HG03571 (cell line): Measurements from ENCODE around the gene ZNF608.

ENCODE experiments used
- ATAC-seq: cut with Tn5 transposase; IDR thresholded peaks from one replicate; pipeline ENCODE4 v1.9.1; 2021; ENCODE audit not compliant: unreplicated experiment

Gene ZNF608

GRCh38 chr5:124754206-124754927, 7.9 kb upstream of the ZNF608 start:
- ATAC-seq = no peak

GRCh38 chr5:124752854-124753720, 6.6 kb upstream of the ZNF608 start:
- ATAC-seq = no peak

DNA sequence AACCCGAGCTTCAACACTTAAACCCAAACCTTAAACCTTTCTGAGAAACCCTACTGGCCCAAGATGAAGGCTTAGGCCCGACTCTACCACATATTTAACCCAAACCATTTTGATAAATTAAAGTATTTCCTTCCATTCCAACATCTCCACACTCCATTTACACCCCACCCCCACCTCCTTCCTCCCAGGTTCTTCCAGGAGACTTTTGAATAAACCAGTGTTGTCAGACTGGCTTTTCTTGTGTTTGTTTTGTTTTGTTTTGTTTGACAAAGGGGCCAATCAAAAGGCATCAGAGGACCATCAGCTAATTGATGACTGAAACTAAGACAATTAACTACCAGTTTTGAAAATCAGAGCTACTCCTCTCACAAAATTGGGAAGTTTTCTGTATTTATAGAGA, 4.6 kb upstream of the ZNF608 start:
- ATAC-seq = no peak

DNA sequence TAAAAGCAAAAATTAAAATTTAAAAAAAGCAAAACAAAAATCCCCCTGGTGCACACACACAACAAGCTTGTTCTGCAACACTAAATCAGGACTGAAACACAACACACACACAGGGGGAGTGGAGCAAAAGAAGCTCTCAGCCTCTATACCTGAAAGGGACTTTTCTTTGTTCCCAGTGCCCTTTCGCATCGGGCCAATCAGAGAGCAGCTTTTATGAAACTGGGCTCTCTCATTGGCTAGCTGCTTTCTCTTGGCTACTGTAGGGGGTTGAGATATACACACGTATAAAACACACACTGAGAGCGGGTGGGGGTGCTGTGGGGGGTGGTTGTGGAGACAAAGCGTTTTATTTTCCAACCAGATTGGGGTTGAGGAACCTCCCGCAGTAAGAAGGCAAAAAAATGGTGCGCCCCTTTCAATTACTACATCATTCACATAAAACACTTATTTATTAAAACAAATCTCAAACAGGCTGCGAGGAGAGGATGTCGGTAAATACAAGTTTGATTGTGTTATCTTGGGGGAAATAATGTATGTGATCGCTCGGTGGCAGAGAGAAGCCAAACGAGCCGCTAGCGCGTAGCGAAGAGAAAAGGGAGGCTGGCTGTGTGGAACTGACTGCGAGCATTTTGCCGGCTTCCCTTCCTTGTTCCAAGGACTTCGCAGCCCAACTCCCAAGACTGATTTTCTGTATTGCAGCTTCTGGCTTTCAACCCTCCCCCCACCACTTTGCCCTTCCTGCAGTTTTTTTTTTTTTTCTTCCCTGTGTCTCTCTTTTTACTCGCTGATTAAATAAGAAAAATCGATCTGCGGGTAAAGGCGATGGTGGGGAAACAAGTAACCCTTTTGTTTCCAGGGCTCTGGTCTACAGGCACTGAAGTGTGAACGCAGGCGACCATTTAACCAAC, 2.5 kb upstream of the ZNF608 start:
- ATAC-seq = peak; percentile 86

GRCh38 chr5:124747791-124748686, 1.6 kb upstream of the ZNF608 start:
- ATAC-seq = peak; percentile 50

DNA sequence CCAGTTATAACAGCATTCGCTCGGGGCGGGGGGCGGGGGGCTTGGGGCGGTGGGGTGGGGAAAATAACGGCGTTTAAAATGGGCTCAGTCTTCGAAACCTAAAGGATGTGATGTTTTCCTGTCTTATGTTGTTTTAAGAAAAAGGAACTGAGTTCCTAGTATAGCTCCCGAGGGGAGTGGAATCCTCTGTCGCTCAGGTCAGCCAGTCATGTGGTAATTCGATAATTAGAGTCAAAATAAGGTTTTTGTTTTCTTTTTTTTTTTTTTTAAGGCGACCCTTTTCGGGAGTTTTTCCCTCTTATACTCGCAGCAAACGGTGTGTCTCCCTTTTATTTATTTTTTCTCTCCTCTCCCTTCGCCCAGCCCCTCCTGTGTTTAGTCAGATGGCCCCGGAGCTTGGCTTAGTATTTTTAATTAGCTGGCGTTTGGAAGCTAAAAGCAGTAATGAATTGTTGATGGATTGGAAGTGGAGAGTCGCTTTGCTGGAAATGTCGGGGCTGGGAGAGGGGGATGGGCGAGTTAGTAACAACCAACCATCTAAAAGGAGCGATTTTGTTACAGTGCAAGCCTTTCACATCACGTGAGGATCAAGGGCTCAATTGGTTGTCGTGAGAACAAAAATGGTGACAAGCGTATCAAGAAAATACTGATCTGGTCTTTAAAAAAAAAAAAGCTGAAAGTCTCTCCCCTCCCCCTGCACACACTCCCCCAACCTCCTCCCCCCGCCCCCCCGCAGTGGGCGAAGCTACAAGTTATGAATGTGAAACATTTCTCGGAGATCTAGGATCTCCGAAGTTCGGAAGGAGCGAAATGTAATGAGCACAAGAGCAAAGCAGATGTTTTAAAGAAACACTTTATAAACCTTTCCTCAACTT, 714 bp upstream of the ZNF608 start:
- ATAC-seq = peak; percentile 21

DNA sequence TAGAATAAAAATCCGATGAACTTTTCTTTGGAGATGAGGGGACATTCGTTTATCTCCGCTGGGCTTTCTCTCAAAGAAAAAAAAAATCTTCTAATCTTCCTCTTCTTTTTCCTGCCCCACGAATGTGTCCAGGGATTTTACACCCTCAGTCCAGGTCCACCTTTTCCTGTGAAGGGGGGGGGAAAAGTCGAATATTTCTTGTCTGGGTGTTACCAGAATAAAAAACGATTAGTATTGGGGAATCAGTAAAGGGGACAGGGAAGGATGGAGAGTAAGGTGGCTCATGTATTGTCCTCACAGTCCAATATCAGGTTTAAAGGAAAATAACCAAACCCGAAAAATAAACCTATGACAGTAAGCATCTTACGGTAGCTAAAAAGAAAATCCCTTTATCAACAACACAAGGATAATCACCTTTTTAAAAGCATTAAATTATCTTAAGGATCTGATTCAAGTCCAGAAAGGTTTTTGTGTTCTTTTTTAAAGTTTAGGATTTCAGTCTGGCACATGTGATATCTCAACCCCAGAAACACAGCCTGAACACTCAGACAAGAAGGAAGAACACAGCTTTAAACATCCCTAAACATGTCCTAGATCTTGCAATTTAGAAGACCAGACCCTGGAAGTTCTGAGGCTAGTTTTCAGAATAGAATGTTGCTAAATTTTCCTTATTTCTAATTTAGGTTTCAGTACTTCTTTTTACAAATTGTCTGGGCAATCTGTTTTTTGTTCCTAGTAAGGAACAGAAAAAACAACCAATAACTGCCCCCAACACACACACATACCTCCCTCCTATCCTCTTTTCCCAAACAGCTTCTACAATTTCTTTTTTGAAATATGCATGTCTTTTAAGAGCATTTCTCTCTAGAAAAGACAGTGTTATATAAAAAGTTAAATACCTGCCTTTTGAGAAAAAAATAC, 1.2 kb downstream of the ZNF608 start:
- no peak for ATAC-seq

GRCh38 chr5:124744170-124744971, 2.1 kb downstream of the ZNF608 start:
- no peak for ATAC-seq

GRCh38 chr5:124743602-124744169, 2.8 kb downstream of the ZNF608 start:
- no peak for ATAC-seq

- ATAC-seq = no peak
Measured at GRCh38 chr5:124742983-124743601, 3.3 kb downstream of the ZNF608 start.

GRCh38 chr5:124742521-124742920, 3.9 kb downstream of the ZNF608 start:
- no peak for ATAC-seq

- ATAC-seq = no peak
Measured at GRCh38 chr5:124741711-124742496, 4.5 kb downstream of the ZNF608 start.

- ATAC-seq = no peak
Measured at GRCh38 chr5:124740991-124741583, 5.4 kb downstream of the ZNF608 start.

- ATAC-seq = no peak
Measured at GRCh38 chr5:124740071-124740470, 6.4 kb downstream of the ZNF608 start.

DNA sequence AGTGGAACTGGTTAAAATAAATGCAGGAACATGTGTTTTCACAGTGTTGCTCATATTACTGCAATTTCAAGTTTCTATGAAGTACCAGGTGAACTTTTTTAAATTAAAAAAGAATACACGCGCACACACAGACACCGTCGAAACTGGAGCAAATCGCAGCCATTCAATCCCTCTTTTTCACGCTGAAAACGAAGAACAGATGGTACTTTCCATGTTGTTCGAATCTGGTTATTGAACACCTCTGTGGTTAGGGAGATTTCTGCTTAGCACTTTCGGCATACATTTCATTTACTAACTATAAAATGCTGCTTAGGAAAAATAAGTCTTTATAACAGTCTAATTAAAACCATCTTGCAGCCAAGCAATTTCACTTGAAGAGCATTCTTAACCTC, 6.8 kb downstream of the ZNF608 start:
- ATAC-seq = no peak
